Inferior parietal cortex (tissue), 1 donor: ENCODE measurements around the gene C1orf122.

Experiments
- DNase-seq: peaks from one replicate; pipeline ENCODE4 v3.0.0-alpha.2; 2016; ENCODE audit errors: extremely low spot score

Gene C1orf122

GRCh38 chr1:37845049-37845646 is 37.6 kb downstream of the C1orf122 start:
- no peak for DNase-seq

GRCh38 chr1:37845786-37846185 is 38.2 kb downstream of the C1orf122 start:
- no peak for DNase-seq

GRCh38 chr1:37846647-37847339 is 39.2 kb downstream of the C1orf122 start:
- DNase-seq: no peak

- DNase-seq: no peak
Measured at GRCh38 chr1:37849480-37849879, 41.9 kb downstream of the C1orf122 start.

GRCh38 chr1:37850352-37850955 is 42.9 kb downstream of the C1orf122 start:
- DNase-seq: no peak

- DNase-seq: no peak
Measured at GRCh38 chr1:37851262-37851661, 43.7 kb downstream of the C1orf122 start.

DNA sequence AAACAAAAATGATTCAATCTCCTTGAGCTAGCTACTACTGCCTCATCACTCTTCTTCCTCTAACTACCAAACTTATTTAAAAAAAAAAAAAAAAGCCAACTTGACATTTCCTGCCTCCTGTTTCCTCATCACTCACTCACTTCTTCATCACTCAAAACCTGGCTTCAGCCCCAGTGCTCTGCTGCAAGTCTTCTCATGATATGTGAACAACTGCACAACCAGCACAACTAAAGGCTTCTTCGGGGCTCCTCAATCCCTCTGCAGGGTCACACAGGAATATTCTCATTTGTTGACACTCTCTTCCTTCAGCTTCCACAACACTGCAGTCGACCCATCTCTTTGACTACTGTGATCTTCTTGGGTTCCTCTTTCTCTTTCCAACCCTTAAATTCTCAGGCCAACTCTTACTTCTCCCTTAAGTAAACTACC is 44.2 kb downstream of the C1orf122 start:
- DNase-seq: no peak

- DNase-seq: no peak
Measured at GRCh38 chr1:37853157-37853556, 45.6 kb downstream of the C1orf122 start.

GRCh38 chr1:37854406-37854805 is 46.8 kb downstream of the C1orf122 start:
- DNase-seq: no peak
